Hepatocyte (in vitro differentiated cells): ENCODE measurements around the gene SPAG5.

ENCODE experiments used
- EZH2 ChIP-seq: fragments of 200-600 bp; sonication (generic); IDR thresholded peaks from 2 replicates; pipeline ENCODE4 v1.6.1; 2016; ENCODE audit warnings: antibody characterized with exemption, mild to moderate bottlenecking, borderline replicate concordance
- EZH2phosphoT487 ChIP-seq: fragments of 200-600 bp; sonication (generic); IDR thresholded peaks from one replicate; pipeline ENCODE4 v1.6.1; 2018; ENCODE audit warnings: antibody characterized with exemption, mild to moderate bottlenecking, low read depth, moderate library complexity; ENCODE audit not compliant: unreplicated experiment, severe bottlenecking
- TF ChIP-seq, protein P1 (sequence below): fragments of 200-600 bp; sonication (generic); IDR thresholded peaks from 2 replicates; pipeline ENCODE4 v1.5.1; 2016; ENCODE audit warnings: antibody characterized with exemption, mild to moderate bottlenecking; ENCODE audit not compliant: poor library complexity

- TF ChIP-seq, protein P1, sequence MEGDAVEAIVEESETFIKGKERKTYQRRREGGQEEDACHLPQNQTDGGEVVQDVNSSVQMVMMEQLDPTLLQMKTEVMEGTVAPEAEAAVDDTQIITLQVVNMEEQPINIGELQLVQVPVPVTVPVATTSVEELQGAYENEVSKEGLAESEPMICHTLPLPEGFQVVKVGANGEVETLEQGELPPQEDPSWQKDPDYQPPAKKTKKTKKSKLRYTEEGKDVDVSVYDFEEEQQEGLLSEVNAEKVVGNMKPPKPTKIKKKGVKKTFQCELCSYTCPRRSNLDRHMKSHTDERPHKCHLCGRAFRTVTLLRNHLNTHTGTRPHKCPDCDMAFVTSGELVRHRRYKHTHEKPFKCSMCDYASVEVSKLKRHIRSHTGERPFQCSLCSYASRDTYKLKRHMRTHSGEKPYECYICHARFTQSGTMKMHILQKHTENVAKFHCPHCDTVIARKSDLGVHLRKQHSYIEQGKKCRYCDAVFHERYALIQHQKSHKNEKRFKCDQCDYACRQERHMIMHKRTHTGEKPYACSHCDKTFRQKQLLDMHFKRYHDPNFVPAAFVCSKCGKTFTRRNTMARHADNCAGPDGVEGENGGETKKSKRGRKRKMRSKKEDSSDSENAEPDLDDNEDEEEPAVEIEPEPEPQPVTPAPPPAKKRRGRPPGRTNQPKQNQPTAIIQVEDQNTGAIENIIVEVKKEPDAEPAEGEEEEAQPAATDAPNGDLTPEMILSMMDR: no peak
- no peak for TF ChIP-seq EZH2phosphoT487
- no peak for TF ChIP-seq EZH2
These were observed 44.3 kb downstream of the SPAG5 start for GRCh38 chr17:28554565-28554964.
